T-helper 1 cell treated with Interleukin-12 subunit alpha and Interleukin-12 subunit beta and Interleukin-4 antibody, amounts not matched to agents 30 ng/mL and 1 ng/mL, for 36 hours (primary cell): ENCODE data around the gene VAV2. TPM values are rescaled to one million over a fixed set of nuclear protein-coding genes. Genes with fewer than 3 reads are reported as not detected.

Experiments used
- intact Hi-C: fragments of 100-400 bp; cut with micrococcal nuclease; formaldehyde crosslinking; loops from one replicate; pipeline ENCODE4 v1.15.1; 2024
- total RNA-seq: library from RNA; stranded (reverse); gene quantifications from 2 replicates; pipeline ENCODE4 v1.2.3, GENCODE V29; 2022

The VAV2 gene
- total RNA-seq, 1 donor from 2014 or later: 3.1 TPM

DNA sequence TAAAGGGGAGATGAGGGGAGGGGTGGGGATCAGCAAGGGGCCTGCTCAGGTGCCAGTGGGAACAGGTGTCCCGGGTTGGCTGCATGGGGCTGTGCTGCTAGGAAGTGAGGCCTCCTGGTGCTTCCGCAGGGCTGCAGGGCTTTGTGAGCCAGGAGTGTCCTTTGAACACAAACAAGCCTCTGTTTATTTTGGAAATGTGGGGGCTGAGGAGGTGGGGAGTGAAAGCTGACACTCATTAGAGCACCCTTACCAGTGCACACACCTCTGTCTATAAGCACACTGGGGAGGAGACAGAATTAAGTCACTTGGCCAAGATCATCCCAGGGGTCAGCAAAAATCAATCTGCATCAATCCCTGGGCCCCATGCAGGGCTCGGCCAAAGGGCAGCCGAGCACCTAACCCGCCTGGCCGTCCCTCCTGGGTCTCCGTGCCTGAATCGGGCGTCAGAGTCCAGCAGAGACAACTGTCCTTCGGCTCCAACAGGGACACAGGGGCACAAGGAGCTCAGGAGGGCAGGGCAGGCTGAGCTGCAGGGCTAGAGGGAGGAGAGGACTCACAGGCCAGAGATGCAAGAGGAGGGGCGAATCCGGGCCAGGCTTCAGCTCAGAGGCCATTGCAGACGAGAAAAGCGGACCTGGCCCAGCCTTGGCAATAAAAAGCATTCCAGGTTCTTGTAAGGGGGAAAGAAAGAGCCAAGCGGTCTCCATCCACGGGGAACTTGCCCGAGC, 99.8 kb downstream of the VAV2 start:
- intact Hi-C loops: no loop called here

- intact Hi-C loops: no loop called here
These were observed 100.4 kb downstream of the VAV2 start for GRCh38 chr9:133891741-133892140.

GRCh38 chr9:133890583-133890982, 101.5 kb downstream of the VAV2 start:
- intact Hi-C loops: no loop called here

DNA sequence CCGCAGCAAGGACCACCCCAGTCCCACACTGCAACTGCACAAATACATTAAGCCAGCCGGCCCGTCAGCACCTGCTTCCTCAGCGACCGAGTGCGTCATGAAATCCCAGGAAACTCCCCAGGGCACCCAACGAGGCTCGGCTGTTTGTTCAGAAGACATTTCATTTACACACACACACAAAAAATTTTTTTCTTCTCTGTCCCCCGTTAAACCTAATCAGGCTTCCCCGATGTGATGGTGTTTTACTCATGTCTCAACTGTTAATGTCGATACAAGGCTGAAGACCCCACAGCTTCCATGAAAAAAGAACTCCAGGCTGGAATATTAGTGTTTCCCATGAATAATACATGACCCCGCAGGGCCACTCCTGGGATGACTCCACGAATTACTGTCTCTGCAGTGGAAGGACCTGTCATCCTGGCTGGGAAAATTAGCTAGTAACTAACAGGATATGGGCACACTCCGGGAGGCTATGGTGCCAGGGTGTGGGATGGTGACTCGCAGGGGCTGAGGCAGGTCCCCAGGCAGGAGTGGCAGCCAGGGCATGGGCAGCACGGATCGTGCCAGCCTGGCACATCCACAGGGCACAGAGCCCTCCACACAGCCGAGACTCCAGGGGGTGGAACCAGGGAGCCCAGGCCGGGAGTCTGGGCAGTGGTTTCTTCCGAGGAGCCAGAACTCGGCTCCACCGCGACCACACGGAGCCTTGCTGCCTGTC, 102.4 kb downstream of the VAV2 start:
- intact Hi-C loops: no loop called here

DNA sequence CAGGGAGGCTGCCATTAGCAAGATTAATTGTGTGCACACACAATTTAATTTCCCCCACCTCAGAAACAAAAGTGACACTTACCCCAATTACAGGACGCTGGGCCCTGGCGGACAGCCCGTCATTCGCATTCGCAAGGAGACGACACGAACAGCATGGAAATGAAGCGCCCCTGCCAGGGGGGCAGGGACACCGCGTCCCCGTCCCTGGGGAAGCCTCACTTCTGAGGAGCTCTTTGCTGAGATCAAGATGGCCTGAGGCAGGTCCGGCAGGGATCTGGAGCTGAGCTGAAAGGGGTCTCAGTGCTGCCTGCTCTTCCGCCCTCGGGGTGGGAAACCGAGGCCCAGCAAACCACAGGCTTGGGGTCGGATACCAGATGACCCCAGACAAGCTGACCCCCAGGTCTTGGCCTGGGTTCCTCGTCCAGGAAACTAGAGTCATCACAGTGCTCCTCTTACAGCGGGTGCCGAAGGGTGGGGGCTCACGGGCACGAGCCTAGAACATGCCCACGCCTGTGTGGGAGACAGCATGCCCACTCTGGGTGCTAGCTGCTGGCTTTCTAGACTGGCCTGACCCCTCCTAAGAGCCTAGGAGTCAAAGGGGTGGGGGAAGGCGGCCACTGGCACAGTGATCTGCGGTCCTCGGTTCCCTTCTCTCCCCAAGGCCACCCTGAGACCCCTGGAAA, 103.2 kb downstream of the VAV2 start:
- intact Hi-C loops: no loop called here

DNA sequence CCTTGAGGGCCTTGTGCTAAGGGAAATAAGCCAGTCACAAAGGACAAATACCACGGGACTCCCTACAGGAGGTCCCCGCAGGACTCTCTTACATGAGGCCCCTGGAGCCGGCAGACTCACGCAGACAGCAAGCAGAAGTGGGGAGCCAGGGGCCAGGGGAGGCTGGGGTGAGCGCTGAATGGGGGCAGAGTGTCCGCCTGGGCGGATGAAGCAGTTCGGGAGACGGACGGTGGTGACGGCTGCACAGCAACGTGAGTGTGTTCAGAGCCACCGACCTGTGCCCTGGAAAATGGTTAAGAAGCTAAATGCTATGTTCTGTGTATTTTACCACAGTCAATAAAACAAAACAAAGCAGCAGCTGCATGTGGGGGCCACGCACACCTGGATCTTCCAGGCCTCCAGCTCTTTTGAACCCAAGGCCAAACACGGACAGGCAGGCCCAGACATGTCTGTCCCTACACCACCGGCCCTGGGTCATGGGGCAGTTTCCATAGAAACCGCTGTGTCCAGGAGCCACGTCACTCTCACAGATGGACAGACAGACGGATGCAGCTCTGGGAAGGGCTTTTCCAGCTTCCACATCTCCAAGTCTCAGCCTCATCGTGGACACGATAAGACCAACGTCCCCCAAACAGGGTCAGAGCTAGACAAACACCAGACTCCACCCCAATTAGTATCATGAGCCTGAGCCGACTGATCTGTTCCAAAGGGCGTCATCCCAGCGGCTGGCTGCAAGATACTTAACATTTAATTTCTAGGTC, 103.9 kb downstream of the VAV2 start:
- intact Hi-C loops: no loop called here

- intact Hi-C loops: no loop called here
These were observed 104.5 kb downstream of the VAV2 start for GRCh38 chr9:133887540-133888047.

DNA sequence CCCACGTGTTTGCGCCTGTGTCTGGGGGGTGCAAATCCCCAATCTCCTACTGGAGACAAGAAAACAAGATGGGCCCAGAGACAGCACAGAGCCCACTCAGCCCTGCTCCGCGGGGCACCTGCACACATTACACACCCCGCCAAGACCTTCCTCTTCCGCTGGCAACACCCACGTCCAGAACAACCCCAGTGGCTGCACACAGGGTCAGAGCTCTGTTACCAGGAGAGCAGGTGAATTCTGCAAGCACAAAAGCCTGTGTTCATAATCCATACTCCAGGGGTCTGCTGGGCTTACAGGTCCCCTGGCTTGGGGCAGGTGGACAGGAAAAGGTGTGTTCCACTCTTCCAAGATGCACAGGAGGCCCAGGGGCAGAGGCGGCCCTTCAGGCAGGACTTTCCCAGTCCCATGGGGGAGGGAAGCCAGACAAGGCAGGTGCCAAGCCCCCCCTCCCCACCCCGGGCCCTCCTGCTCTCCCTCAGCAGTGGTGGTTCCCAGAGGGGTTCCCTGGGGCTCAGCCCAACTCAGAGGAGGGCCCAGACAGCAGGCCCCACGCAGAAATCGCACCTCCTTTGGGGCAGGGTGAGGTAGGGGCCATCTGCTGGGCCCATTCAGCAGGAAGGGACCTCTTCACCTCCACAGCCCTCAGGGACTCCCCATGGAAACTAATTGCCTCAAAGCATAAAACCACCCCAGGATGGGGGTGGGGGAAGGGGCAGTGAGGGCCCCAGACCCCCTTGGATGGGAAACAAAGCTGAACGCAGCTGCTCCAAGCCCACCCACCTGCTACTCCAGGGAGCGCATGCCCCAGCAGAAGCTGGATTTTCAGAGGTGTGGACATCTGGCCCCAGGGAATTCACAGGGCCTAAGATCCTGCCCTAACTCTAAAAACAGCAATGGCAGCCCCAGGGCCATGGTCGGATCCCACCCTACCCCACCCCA, 105.3 kb downstream of the VAV2 start:
- intact Hi-C loops: no loop called here

- intact Hi-C loops: no loop called here
These were observed 107.0 kb downstream of the VAV2 start for GRCh38 chr9:133884907-133885744.

DNA sequence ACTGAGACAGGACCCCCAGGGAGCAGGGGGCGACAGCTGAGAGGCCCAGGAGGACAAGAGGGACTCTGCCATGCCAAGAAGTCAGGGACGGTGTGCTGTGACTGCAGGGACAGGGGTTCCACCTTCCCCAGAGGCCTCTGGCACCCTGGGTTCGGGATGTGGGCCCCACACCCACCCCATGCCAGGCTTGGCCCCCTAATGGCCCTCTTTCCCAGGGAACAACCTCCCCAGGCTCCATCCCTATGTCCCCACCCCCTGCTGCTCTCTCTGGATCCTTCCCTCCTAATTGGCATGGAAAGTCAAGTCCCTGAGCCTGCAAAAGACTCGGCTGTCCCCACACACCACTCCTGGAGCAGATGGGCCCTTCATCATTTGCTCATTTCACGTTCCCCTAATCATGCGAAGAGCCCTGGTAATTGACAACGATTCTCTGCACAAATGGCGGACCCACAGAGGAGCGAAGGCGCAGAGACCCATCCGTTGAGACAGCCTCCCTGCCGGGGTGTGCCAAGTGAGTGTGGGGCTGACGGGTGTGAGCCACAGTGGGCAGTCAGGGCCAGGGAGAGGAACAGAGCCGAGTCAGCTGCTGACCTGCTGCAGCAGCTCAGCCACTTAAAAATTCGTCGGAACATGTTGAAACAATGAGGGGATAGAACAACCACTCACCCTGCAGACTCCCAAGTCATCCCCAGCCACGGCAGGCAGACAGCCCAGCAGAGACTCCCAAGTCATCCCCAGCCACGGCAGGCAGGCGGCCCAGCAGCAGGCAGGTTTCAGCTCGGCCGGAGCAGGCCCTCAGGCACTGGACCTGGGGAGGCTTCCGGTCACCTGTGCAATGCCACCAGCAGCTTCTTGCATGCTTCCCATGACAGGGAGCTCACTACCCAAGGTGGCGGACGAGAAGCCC, 109.0 kb downstream of the VAV2 start:
- intact Hi-C loops: no loop called here

DNA sequence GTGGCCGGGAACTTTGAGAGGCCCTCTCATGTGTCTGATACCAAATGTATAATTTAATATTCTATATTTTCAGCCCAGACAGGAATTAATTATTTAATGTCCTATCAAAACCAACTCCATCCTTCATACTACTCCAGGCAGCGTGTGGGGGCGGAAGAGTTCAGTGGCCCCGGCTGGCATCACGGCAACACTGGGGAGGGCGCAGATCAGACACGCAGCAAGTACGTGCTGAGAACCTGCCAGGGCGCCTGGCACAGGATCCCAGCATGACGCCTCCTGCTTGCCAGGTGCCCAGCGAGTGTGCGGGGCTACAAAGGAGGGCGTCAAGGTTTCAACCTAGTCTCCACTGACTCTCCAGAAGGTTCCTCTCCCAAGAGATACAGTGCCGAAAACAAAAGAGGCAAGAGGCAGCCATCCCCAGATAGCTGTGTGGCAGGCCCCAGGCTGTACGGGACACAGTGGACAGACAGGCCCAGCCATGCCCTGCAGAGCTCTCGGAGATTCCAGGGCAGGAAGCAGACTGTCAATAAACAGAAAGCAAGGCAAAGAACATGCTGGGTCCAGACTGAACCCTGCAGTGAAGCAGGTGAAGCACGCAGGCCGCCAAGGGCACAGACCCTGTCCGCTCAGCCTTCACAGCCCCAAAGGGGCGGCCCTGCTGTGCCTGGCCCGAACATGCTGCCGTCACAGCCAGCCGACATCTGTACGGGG, 110.3 kb downstream of the VAV2 start:
- intact Hi-C loops: no loop called here

GRCh38 chr9:133880851-133881661, 111.1 kb downstream of the VAV2 start:
- intact Hi-C loops: no loop called here

- intact Hi-C loops: no loop called here
These were observed 112.0 kb downstream of the VAV2 start for GRCh38 chr9:133880136-133880535.

DNA sequence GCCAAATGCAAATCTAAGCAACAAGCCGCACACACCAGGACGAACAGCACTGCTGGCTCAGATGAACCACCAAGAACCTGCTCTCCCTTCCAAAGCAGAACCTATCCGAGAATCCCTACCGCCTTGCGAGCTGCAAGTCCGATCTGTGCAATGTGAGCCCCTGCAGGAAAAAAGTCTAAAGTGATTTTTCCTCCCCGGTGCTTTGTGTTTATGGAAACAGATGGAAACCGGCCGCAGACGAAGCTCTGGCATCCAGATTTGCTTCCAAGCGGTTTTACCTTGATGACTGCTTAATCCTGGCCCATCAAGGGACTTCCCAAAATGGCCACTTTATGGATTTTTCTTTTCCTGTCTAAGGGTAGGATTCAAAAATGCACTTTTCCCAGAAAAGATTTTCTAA, 112.5 kb downstream of the VAV2 start:
- intact Hi-C loops: no loop called here

DNA sequence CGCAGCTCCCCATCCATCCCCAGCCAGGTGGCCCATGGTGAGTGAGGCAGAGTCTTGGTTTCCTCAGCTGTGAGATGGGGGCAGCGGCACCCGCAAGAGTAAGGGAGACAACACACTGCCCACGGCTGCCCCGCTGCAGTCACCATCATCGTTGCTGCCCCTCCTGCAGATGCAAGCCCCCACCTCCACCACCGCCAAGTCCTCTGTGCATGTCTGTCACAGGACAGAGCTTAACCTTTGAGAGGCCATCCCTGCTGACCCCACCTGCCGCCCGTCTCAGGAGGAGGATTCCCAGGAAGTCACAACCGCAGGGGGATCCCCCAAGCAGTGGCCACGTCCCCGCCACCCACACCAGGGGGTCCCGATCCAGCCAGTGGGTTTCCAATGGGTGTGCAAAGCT, 113.7 kb downstream of the VAV2 start:
- intact Hi-C loops: no loop called here

DNA sequence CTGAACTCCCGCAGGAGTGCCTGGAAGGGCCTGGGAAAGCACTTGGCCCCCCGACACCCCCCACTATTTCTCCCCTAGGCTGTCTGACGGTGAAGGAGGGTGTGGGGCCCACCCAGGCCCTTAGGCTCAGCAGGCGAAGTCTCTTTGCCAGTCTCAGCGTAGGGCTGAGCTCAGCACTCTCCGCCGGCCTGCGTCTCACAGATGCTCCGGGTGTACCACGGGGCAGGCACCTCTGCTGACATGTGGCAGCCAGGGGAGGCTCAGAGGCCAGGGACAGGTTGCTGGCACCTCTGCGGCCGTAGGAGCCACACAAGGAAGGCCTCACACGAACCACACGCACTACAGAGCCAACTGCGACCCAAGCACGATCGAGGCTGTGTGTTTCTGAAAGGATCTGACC, 114.2 kb downstream of the VAV2 start:
- intact Hi-C loops: no loop called here

GRCh38 chr9:133877327-133877726, 114.8 kb downstream of the VAV2 start:
- intact Hi-C loops: no loop called here
